Fibroblast of villous mesenchyme (primary cell): Measurements from ENCODE around the gene UPB1. TPM values are rescaled to one million over a fixed set of nuclear protein-coding genes. Genes with fewer than 3 reads are reported as not detected.
A peak's percentile ranks its signal among the peaks of the same experiment; 100 is the strongest.

Experiments
- DNase-seq: peaks from one replicate; pipeline ENCODE4 v3.0.0-alpha.2; 2010; ENCODE audit warnings: low read depth
- H3K4me3 ChIP-seq: 2 replicates; pipeline ENCODE4 v1.5.1; 2011; ENCODE audit warnings: low read depth, mild to moderate bottlenecking, low read length
- total RNA-seq: library from RNA; depleted of rRNA; stranded (reverse); fragments of >200 nt; gene quantifications from 2 replicates; pipeline ENCODE4 v1.2.3, GENCODE V29; 2012
- TF ChIP-seq, protein P1 (sequence below): IDR thresholded peaks from 2 replicates; pipeline ENCODE4 v1.5.1; 2012; ENCODE audit warnings: low read depth, mild to moderate bottlenecking, low read length; ENCODE audit not compliant: insufficient read depth

UPB1 gene
- under 0.01 and 0.32 TPM in 2 replicates for total RNA-seq

GRCh38 chr22:24494528-24495364 lies at the start of gene UPB1:
Gene UPB1 (plus strand): TSS chr22:24495332. CDS start chr22:24495404, 72 bp downstream.
- DNase-seq: no peak
- TF ChIP-seq, protein P1, sequence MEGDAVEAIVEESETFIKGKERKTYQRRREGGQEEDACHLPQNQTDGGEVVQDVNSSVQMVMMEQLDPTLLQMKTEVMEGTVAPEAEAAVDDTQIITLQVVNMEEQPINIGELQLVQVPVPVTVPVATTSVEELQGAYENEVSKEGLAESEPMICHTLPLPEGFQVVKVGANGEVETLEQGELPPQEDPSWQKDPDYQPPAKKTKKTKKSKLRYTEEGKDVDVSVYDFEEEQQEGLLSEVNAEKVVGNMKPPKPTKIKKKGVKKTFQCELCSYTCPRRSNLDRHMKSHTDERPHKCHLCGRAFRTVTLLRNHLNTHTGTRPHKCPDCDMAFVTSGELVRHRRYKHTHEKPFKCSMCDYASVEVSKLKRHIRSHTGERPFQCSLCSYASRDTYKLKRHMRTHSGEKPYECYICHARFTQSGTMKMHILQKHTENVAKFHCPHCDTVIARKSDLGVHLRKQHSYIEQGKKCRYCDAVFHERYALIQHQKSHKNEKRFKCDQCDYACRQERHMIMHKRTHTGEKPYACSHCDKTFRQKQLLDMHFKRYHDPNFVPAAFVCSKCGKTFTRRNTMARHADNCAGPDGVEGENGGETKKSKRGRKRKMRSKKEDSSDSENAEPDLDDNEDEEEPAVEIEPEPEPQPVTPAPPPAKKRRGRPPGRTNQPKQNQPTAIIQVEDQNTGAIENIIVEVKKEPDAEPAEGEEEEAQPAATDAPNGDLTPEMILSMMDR: no peak
- H3K4me3 ChIP-seq: no peak within 1 kb of the TSS

GRCh38 chr22:24445481-24446259 lies 49.5 kb upstream of the UPB1 start:
- TF ChIP-seq, protein P1: no peak
- no peak for DNase-seq
- H3K4me3 ChIP-seq: no peak overlapping the region

GRCh38 chr22:24446260-24446611 lies 48.9 kb upstream of the UPB1 start:
- no peak overlapping the region for H3K4me3 ChIP-seq
- TF ChIP-seq, protein P1: no peak
- DNase-seq: no peak

DNA sequence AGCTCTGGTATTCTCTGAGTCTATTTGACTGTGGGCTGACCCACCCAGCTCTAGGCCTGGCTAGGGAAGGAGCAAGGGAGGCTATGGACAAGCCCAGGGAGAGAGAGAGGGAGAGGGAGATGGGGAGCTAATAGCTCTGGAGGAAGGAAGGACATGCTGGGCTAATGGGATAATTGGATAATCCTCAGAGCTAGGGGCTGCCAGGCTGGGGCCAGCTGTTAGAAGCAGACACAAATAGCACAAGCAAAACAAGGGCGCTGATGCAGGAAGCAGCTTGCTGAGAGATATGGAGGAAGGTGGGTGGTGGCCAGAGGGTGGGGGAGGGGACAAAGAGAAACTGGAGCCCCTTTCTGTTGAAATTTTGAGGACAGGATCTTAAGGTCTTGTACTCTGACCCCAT lies 44.5 kb upstream of the UPB1 start:
- DNase-seq: peak; percentile 31
- TF ChIP-seq, protein P1: no peak

GRCh38 chr22:24451162-24451561 lies 44.0 kb upstream of the UPB1 start:
- no peak overlapping the region for H3K4me3 ChIP-seq

More for the DNA sequence above, 44.5 kb upstream of the UPB1 start:
- no peak overlapping the region for H3K4me3 ChIP-seq

DNA sequence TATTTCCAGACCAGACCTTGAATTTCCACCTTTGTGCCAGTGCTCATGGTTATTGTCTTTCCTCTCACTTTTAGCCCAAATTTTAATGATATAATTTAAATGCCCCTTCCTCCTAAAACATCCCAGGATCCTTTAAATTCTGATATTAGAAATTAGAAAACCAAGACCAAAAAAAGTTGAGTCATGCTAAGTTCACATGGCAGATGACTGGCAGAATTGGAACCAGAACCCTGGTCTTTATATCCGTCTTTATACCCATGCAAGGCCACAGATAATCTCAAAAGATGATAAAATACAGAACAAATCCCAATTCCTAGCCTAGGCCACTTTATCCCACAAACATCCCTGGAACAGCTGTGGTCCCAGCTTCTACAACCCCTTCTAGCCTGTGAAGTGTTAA lies 41.3 kb upstream of the UPB1 start:
- TF ChIP-seq, protein P1: no peak
- H3K4me3 ChIP-seq: no peak overlapping the region
- no peak for DNase-seq

More at GRCh38 chr22:24451162-24451561, 44.0 kb upstream of the UPB1 start:
- no peak for DNase-seq
- TF ChIP-seq, protein P1: no peak
